ENCODE measurements around the gene FRMD4B.
A peak's percentile ranks its signal among the peaks of the same experiment; 100 is the strongest.

The FRMD4B gene

GRCh38 chr3:69385723-69386555, at the start of gene FRMD4B:
FRMD4B (minus strand) TSS chr3:69386088; CDS start chr3:69385989, 99 bp downstream.
- DNase-seq: no peak

DNA sequence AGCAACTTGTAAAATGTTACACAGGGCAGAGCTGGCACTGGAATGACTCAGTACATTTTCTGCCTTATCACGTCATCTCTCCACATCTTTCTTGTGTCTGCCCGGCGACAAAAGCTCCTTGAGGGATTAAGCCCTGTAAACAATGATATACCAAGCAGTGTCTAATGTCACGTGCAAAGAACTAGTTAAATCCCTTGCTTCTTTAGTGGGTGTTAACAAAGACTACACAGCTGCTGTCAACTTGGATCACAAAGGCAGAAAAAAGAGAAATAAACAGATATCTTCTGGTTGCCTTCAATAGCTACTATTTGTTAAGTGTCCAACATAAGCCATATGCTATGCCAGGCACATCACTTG, 48.1 kb upstream of the FRMD4B start:
- no peak for DNase-seq

GRCh38 chr3:69433121-69433968, 47.5 kb upstream of the FRMD4B start:
- DNase-seq: no peak

- DNase-seq: no peak
These were observed 42.9 kb upstream of the FRMD4B start for GRCh38 chr3:69428657-69429255.

GRCh38 chr3:69426967-69427304, 41.0 kb upstream of the FRMD4B start:
- DNase-seq: no peak

GRCh38 chr3:69426291-69426966, 40.5 kb upstream of the FRMD4B start:
- DNase-seq: no peak

GRCh38 chr3:69425249-69425648, 39.4 kb upstream of the FRMD4B start:
- DNase-seq: no peak

- DNase-seq: no peak
These were observed 37.7 kb upstream of the FRMD4B start for GRCh38 chr3:69423463-69424155.

GRCh38 chr3:69422751-69423150, 36.9 kb upstream of the FRMD4B start:
- no peak for DNase-seq

DNA sequence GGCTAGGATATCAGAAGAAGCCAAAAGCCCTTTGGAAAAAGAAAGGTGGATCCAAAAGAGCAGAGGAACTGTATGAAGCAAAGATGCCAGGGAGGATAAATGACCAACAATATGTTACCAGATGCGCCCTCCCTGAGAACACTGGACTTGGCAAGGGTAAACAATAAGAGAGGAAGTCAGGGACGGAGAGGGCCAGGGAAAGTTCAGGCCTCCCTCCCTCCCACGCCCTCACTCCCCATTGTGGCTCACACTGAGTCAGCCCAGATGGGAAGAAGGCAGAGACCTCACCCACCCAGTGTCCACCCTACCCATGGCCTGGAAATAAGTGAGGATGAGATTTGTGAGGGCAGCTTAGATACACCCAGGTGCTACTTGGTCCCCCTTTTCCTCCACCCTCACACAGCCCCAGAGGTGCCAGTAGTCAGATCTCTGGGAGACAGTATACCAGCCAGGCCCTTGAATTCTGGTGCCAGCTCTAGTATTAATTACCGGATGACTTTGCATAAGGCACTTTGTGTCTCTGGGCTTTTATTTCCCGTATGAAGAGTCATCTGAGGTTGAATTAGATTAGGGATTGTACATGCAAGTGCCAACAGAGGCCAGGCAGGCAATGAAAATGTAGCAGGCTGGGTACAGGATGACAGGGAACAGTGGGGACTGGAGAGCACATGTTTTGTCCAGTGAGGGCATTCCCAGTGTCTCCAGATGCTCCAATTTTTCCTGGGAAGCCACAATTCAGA, 35.1 kb upstream of the FRMD4B start:
- no peak for DNase-seq

DNA sequence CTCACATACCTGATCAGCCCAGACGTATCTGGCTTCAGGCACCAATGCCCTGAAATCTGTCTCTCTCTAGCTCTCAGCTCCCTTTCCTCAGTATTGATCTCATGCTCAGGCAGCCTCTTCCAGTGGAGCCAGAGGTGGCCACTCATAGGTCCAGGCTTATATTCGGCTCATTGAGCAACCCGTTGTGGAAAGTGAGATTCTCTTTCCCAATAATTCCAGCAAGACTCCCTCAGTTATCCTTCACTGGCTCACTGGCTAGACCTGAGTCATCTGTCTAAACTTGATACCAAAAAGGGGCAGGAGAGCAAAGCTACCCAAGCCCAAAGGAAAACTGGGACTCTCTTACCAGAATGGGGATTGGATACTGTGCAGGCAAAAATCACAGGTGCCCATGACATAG, 33.4 kb upstream of the FRMD4B start:
- DNase-seq: no peak

DNA sequence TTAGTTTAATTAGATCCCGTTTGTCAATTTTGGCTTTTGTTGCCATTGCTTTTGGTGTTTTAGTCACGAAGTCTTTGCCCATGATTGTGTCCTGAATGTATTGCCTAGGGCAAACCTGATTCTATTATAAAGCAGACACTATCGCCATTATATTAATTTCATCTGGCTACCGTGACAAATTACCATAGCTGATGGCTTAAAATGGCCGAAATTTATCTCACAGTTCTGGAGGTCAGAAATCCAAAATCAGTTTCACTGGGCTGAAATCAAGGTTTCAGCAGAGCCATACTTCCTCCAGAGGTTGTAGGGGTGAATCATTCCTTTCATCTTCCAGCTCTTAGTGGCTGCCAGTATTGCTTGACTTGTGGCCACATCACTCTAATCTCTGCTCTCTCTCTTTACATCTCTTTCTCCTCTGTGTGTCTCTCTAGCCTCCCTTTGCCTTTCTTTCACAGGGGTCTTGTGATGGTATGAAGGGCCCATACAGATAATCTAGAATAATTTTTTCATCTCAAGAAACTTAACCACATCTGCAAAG, 31.7 kb upstream of the FRMD4B start:
- no peak for DNase-seq

GRCh38 chr3:69413551-69414207, 27.8 kb upstream of the FRMD4B start:
- DNase-seq: no peak

GRCh38 chr3:69411346-69411745, 25.5 kb upstream of the FRMD4B start:
- DNase-seq: no peak

DNA sequence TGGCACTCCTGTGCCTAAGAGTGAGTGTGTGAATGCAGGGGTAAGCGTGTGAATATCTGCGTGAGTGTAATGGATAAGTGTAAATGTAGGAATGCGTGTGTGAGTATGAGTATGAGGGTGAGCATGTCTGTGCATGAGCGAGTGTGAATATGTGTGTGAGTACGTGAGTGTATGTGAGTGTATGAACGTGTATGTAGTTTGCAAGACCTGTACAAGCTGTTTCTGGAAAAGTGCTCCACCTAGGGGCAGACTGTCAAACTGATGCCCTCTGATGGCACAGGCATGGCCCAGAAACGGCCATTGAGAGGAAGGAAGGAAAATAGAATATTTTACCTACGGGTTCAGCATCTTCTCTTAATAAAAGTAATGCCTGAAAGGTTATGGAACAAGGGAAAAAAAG, 24.4 kb upstream of the FRMD4B start:
- DNase-seq: peak; percentile 20

DNA sequence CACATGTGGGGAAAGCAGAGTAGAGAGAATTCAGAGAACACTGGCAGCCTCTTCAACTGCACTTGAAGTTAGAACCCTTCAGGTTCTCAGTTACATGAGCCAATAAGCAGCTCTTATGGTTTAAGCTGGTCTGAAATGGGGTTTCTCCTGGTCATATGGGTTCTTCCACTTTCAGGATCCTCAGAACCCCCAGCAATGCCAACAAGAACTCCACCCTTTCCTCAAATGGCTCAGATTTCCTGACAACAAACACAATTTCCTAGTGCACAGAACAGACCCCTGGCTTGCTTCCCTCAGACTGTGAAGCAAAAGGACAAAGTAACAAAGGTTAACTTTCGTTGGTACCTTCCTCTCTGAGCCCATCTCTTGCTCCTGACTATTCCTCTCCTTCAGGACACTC, 23.9 kb upstream of the FRMD4B start:
- DNase-seq: no peak

- no peak for DNase-seq
These were observed 23.1 kb upstream of the FRMD4B start for GRCh38 chr3:69409011-69409410.

- no peak for DNase-seq
These were observed 22.7 kb upstream of the FRMD4B start for GRCh38 chr3:69408542-69408941.

GRCh38 chr3:69407908-69408307, 22.0 kb upstream of the FRMD4B start:
- DNase-seq: no peak

DNA sequence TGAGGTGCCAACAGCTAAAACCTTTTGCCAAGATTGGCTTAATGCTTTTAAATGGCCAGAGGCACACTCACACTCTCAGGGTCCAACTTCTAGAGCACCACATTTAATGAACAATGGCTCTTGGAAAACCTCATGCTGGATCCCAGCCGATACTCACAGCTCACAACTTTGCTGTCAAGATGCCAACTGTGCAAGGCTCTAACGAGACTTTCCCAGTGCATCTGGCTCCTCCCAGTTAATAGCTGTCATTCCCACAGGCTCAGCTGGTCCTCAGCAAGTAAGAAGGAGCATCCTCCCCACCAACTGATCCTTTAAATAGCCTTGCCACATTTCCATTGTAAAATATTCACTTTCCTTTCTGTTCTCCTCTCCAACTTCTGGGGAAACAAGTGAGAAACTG, 20.3 kb upstream of the FRMD4B start:
- no peak for DNase-seq

DNA sequence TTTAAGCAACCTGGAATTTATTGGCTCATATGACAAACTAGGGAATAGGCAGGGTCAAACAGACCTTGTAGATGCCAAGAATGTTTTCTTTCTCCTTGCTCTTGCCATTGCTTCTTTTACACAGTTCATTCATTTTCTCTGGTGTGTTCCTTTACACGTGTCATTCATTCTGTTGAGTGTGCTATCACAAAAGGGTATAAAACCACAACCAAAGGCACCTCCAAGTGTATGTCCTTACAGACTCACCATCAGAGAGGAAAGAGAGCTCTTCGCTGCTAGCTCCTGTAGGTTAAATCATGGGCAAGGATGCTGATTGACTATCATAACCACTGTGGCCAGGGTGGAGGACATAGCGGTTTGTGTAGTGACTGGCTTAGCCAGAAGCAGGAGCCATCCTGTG, 19.2 kb upstream of the FRMD4B start:
- DNase-seq: no peak

All from GF-D8 (cell line).